SH-SY5Y (cell line): ENCODE measurements around the gene FFAR1.

Source experiments
- GATA2 ChIP-seq: IDR thresholded peaks from 2 replicates; pipeline ENCODE4 v1.6.1; 2011; ENCODE audit warnings: mild to moderate bottlenecking, low read depth, low read length
- GATA3 ChIP-seq: IDR thresholded peaks from 2 replicates; pipeline ENCODE4 v1.6.1; 2011; ENCODE audit warnings: low read depth, mild to moderate bottlenecking, low read length, moderate library complexity

DNA sequence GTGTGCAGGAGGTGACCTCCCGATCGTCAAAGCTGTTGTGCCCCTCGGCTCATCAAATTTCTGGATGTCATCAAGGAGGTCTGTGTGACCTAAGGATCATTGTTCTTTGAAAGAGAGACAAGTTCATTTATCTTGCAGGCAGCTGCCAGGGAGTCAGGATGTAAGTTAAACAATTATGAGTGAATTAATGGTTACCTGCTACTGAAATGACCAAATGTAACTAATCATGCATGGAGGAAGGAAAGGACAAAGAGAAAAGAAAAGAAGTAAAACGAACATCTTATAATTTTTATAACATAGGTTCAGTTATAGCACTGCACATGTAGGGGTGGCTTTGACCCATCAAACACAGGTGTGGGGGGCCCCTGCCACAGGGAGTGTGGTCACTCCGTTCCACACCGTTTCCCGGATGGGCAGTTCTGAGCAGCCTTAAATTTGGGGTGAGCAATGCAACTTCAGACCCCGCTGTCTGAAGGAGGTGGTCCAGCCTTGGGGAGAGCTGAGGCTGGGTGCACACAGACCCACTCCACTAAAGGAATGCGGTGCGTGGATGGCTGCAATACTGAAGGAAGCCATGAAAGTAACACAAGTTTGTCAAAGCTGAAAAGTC lies 13.5 kb upstream of the FFAR1 start:
- TF ChIP-seq GATA3 (no peak), GATA2 (no peak)
